CD4-positive, alpha-beta memory T cell (primary cell): ENCODE measurements around the gene RASGRP3. TPM values are rescaled to one million over a fixed set of nuclear protein-coding genes. Genes with fewer than 3 reads are reported as not detected.

Experiments used
- CTCF ChIA-PET: fragments of 350-600 bp; sonication (Branson Sonifier 250); formaldehyde crosslinking; loops from one replicate; lab custom pipeline; 2021; ENCODE audit warnings: inconsistent platforms; ENCODE audit not compliant: partially characterized antibody; lab: Charles Lee
- POLR2A ChIA-PET: fragments of 350-600 bp; sonication (Branson Sonifier 250); formaldehyde crosslinking; loops from one replicate; lab custom pipeline; 2021; ENCODE audit not compliant: partially characterized antibody; lab: Charles Lee
- DNase-seq, 5 donors: peaks; one replicate each; pipeline versions ENCODE4 v3.0.0 to v3.0.0-alpha.2; 2020 to 2022; ENCODE audit warnings: mixed read lengths in 1 of 5
- H3K27ac ChIP-seq: one replicate; pipeline ENCODE4 v1.7.0; 2013; ENCODE audit warnings: low read depth, low read length
- H3K27me3 ChIP-seq: 2 replicates; pipeline ENCODE4 v1.7.0; 2013; ENCODE audit warnings: mild to moderate bottlenecking, low read length, moderate library complexity; ENCODE audit not compliant: insufficient read depth
- H3K36me3 ChIP-seq: 2 replicates; pipeline ENCODE4 v1.7.0; 2013; ENCODE audit warnings: mild to moderate bottlenecking, low read length, moderate library complexity; ENCODE audit not compliant: insufficient read depth
- H3K4me1 ChIP-seq: 2 replicates; pipeline ENCODE4 v1.7.0; 2013; ENCODE audit warnings: mild to moderate bottlenecking, low read length, moderate library complexity; ENCODE audit not compliant: insufficient read depth
- H3K4me3 ChIP-seq, 2 donors: one replicate each; pipeline ENCODE4 v1.7.0; 2013; ENCODE audit warnings: low read length in 2 of 2, mild to moderate bottlenecking in 1 of 2
- H3K9me3 ChIP-seq, 2 donors: one replicate each; pipeline ENCODE4 v1.7.0; 2013; ENCODE audit warnings: low read length in 2 of 2, control low read depth in 1 of 2; ENCODE audit not compliant: control insufficient read depth in 1 of 2
- H3K27ac Mint-ChIP-seq, 7 donors: one replicate each; pipeline ENCODE4 v1.8.0; 2020 to 2021; ENCODE audit warnings: mixed read lengths in 7 of 7, mild to moderate bottlenecking in 6 of 7, inconsistent platforms in 3 of 7, moderate library complexity in 3 of 7
- H3K27me3 Mint-ChIP-seq, 2 donors: one replicate each; pipeline ENCODE4 v1.8.0; 2020 to 2021; ENCODE audit warnings: mixed read lengths in 2 of 2
- H3K36me3 Mint-ChIP-seq, 2 donors: one replicate each; pipeline ENCODE4 v1.8.0; 2020 to 2021; ENCODE audit warnings: mixed read lengths in 2 of 2, inconsistent platforms in 1 of 2, mild to moderate bottlenecking in 1 of 2
- H3K4me1 Mint-ChIP-seq, 4 donors: one replicate each; pipeline ENCODE4 v1.8.0; 2020 to 2021; ENCODE audit warnings: mixed read lengths in 4 of 4, mild to moderate bottlenecking in 1 of 4
- H3K4me3 Mint-ChIP-seq, 8 donors: one replicate each; pipeline ENCODE4 v1.8.0; 2020 to 2021; ENCODE audit warnings: mixed read lengths in 8 of 8, mild to moderate bottlenecking in 7 of 8, moderate library complexity in 6 of 8, inconsistent platforms in 3 of 8
- H3K9me3 Mint-ChIP-seq, 8 donors: one replicate each; pipeline ENCODE4 v1.8.0; 2020 to 2021; ENCODE audit warnings: mixed read lengths in 8 of 8, mild to moderate bottlenecking in 5 of 8, inconsistent platforms in 3 of 8, moderate library complexity in 1 of 8
- intact Hi-C: fragments of 100-400 bp; cut with micrococcal nuclease; formaldehyde crosslinking; loops from one replicate; pipeline ENCODE4 v1.15.1; 2023
- polyA plus RNA-seq, 2 donors: library from polyadenylated mRNA; unstranded; fragments of 300-500 nt; fragmentation: Illumina TruSeq; gene quantifications; one replicate each; pipeline ENCODE4 v1.2.3, GENCODE V29; 2021
- total RNA-seq, 2 experiments: library from RNA; stranded (reverse); gene quantifications; one replicate each; pipeline ENCODE4 v1.2.3, GENCODE V29; 2021

RASGRP3 gene
- total and polyA plus RNA-seq, 4 experiments from 2014 or later: 2.2 to 3.9 (median 3.2) TPM

DNA sequence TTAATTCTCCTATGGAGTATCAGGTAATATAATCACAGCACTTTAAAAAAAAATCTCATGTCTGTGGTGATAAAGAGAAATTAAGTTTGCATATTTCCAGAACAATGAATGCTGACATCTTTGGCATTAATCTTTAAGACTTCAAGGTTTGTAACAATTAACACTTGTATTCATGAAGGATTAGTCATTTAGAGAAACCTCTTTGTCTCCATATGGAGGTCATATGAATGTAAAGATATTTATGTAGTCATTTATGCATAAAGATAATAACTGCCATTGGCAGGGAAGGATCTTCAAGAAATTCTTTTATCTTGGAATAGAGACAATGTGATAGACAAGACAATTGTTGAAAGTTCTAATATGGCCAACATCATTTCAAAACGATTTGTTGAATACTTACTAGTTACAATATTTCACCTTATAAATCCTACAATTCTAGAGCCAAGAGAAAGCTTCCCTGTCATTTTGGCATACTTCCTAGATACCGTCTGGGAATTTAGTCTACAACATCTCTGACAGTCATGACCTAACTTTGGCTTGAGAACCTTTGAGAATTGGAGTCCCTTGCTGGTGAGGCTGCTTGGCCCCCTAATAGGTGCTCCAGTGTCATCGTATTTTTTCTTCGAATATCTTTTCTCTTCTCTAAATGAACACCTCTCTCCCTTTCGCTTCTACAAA lies 33.6 kb downstream of the RASGRP3 start:
- Histone ChIP-seq H3K4me3 (no peak overlapping the region), H3K36me3 (no peaks in the 10 kb centered on the region), H3K9me3 (no peaks in the 10 kb centered on the region), H3K27me3 (no peaks in the 10 kb centered on the region), H3K27ac (no peak overlapping the region), H3K4me1 (no peaks in the 10 kb centered on the region)
- ChIA-PET CTCF (no interaction called here), POLR2A (no interaction called here)
- Mint-ChIP-seq H3K27ac (no peak overlapping the region), H3K9me3 (no peaks in the 10 kb centered on the region), H3K4me3 (no peak overlapping the region), H3K27me3 (no peaks in the 10 kb centered on the region), H3K4me1 (peaks cover 0 to 3% (median 0%) of the 10 kb centered on the region in 4 donors), H3K36me3 (peaks cover under 1 to 6% of the 10 kb centered on the region in 2 donors)
- intact Hi-C loops: no loop called here
- DNase-seq: no peak

DNA sequence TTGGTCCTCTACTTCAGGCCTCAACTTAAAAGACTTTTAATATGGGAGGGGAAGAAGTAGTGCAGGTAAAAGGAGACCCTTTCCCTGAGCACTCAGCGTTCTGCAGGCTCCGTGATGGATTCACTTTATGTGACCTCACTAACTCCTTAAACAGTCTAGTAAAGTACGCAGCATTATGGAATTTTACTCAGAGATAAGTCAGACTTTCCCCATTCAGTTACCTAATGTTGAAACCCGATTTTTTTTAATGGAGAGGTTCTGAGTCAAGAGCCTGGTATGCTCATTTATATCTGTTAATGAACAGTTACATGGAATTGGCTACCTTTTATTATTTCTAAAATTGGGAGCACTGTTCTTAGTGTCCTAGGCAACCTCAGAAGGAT lies 34.1 kb downstream of the RASGRP3 start:
- no peak overlapping the region for H3K27ac Mint-ChIP-seq
- peaks cover 0 to 3% (median 0%) of the 10 kb centered on the region in 4 donors for H3K4me1 Mint-ChIP-seq
- H3K27me3 Mint-ChIP-seq: no peaks in the 10 kb centered on the region
- no peaks in the 10 kb centered on the region for H3K27me3 ChIP-seq
- H3K36me3 Mint-ChIP-seq: peaks cover 5 to 11% of the 10 kb centered on the region in 2 donors
- intact Hi-C loops: no loop called here
- no peak overlapping the region for H3K27ac ChIP-seq
- no peaks in the 10 kb centered on the region for H3K36me3 ChIP-seq
- DNase-seq: no peak
- no peaks in the 10 kb centered on the region for H3K9me3 Mint-ChIP-seq
- ChIA-PET POLR2A (no interaction called here), CTCF (no interaction called here)
- H3K9me3 ChIP-seq: no peaks in the 10 kb centered on the region
- no peak overlapping the region for H3K4me3 ChIP-seq
- no peaks in the 10 kb centered on the region for H3K4me1 ChIP-seq
- no peak overlapping the region for H3K4me3 Mint-ChIP-seq

DNA sequence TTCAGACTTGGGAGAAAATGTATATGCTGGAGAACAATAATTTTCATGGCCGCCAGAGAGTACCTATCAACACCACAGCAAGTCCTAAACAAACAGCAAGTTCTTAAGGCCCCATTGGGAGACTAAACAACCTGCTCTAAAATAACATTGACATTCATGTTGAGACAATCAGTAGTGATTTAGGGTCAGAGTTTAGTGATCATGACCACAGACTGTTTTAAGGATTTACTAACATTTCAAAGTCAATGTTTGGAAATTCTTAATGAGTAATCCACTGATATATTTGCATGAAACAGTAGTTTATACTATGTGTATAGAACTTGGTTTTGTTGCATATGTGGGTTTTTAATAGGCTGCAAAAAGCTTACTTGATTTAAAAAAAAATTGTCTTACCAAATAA lies 34.7 kb downstream of the RASGRP3 start:
- Histone ChIP-seq H3K4me3 (no peak overlapping the region), H3K36me3 (no peaks in the 10 kb centered on the region), H3K9me3 (no peaks in the 10 kb centered on the region), H3K27me3 (no peaks in the 10 kb centered on the region), H3K4me1 (no peaks in the 10 kb centered on the region), H3K27ac (no peak overlapping the region)
- Mint-ChIP-seq H3K9me3 (no peaks in the 10 kb centered on the region), H3K4me3 (no peak overlapping the region), H3K27ac (no peak overlapping the region), H3K4me1 (peaks cover 0 to 3% (median 0%) of the 10 kb centered on the region in 4 donors), H3K27me3 (no peaks in the 10 kb centered on the region), H3K36me3 (peaks cover 6 to 11% of the 10 kb centered on the region in 2 donors)
- DNase-seq: no peak
- ChIA-PET CTCF (no interaction called here), POLR2A (no interaction called here)
- intact Hi-C loops: no loop called here

DNA sequence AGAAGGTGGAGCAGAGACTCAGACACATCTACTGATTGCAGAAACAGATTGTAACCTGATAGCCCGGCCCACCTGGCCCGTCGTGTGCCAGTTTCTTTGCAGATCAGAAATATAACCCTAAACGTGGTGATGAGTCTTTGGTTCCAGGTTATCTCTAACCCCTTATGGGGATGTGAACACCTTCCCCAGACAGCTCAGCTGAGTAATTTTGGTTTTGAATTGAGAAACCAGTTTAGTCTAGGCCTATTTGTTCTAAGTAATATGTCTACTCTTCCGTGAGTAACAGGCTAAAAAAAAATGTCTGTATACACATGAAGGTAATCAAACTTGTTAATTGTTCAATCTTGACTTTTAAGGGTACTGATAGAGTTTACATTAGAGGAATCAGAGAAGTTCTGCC lies 35.7 kb downstream of the RASGRP3 start:
- Mint-ChIP-seq H3K4me1 (peaks cover 0 to 3% (median 0%) of the 10 kb centered on the region in 4 donors), H3K36me3 (peaks cover 6 to 20% of the 10 kb centered on the region in 2 donors), H3K4me3 (no peak overlapping the region), H3K9me3 (no peaks in the 10 kb centered on the region), H3K27ac (no peak overlapping the region), H3K27me3 (no peaks in the 10 kb centered on the region)
- no peak overlapping the region for H3K4me3 ChIP-seq
- DNase-seq: no peak
- H3K27me3 ChIP-seq: no peaks in the 10 kb centered on the region
- intact Hi-C loops: no loop called here
- no peaks in the 10 kb centered on the region for H3K4me1 ChIP-seq
- no peaks in the 10 kb centered on the region for H3K36me3 ChIP-seq
- POLR2A ChIA-PET: no interaction called here
- H3K27ac ChIP-seq: no peak overlapping the region
- no peaks in the 10 kb centered on the region for H3K9me3 ChIP-seq
- CTCF ChIA-PET: interaction anchor here (1.0 kb wide), 1 partner anchor 116 kb away, joined by 3 read pairs; no protein-coding TSS in a partner anchor

DNA sequence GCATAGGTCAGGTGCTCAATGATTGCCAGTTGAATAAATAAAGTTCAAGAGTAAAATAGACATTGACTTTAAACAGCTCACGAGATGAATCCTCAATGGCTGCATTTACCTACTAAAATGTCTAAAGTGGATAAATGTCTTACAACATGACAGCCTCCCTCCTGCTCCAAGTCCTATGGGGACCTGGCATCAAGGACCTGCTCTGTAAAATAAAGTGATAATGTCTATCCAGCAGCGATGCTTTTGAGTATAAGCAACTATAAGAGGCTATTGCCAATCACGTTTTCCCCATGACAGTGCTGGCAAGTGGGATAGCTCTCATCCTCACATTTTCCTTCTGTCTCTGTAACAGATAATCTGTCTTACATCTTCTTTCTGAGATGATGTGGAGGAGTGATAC lies 37.0 kb downstream of the RASGRP3 start:
- Mint-ChIP-seq H3K27me3 (no peaks in the 10 kb centered on the region), H3K4me3 (no peak overlapping the region), H3K36me3 (peaks cover 6 to 15% of the 10 kb centered on the region in 2 donors), H3K9me3 (no peaks in the 10 kb centered on the region), H3K27ac (no peak overlapping the region), H3K4me1 (peaks cover 0 to 3% (median 0%) of the 10 kb centered on the region in 4 donors)
- intact Hi-C loops: no loop called here
- H3K9me3 ChIP-seq: no peaks in the 10 kb centered on the region
- POLR2A ChIA-PET: no interaction called here
- CTCF ChIA-PET: no interaction called here
- no peak overlapping the region for H3K4me3 ChIP-seq
- H3K4me1 ChIP-seq: no peaks in the 10 kb centered on the region
- H3K36me3 ChIP-seq: no peaks in the 10 kb centered on the region
- DNase-seq: no peak
- no peaks in the 10 kb centered on the region for H3K27me3 ChIP-seq
- no peak overlapping the region for H3K27ac ChIP-seq

DNA sequence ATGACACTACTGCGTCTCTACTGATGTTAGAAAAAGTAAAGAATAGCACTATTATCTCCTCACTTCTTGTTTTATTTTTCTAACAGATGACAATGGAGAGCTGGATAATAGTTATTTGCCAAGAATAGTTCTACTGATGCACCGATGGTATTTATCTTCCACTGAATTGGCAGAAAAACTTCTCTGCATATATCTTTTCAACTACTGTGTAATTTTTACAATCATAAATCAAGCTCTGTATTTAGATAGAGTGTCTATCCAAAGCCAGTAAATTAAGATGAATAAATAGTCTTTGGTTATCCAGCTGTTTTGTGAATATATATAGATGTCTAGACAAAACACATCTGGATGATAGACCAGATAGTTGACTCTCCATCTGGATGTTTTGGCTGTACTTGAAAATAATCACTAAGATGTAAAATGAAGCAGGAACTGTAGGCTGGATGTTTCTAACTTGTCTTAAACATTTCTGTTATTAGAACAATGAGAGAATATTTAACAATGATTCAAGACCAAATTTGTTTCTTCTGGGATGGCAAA lies 40.1 kb downstream of the RASGRP3 start:
- no peaks in the 10 kb centered on the region for H3K27me3 ChIP-seq
- CTCF ChIA-PET: no interaction called here
- no peak overlapping the region for H3K27ac ChIP-seq
- DNase-seq: no peak
- H3K4me1 ChIP-seq: no peaks in the 10 kb centered on the region
- no peaks in the 10 kb centered on the region for H3K9me3 ChIP-seq
- H3K27ac Mint-ChIP-seq: no peak overlapping the region
- H3K4me3 ChIP-seq: no peak overlapping the region
- H3K4me3 Mint-ChIP-seq: no peak overlapping the region
- H3K9me3 Mint-ChIP-seq: no peaks in the 10 kb centered on the region
- H3K36me3 Mint-ChIP-seq: peaks cover 6 to 20% of the 10 kb centered on the region in 2 donors
- no peaks in the 10 kb centered on the region for H3K36me3 ChIP-seq
- POLR2A ChIA-PET: no interaction called here
- no peaks in the 10 kb centered on the region for H3K27me3 Mint-ChIP-seq
- no peaks in the 10 kb centered on the region for H3K4me1 Mint-ChIP-seq
- intact Hi-C loops: no loop called here

DNA sequence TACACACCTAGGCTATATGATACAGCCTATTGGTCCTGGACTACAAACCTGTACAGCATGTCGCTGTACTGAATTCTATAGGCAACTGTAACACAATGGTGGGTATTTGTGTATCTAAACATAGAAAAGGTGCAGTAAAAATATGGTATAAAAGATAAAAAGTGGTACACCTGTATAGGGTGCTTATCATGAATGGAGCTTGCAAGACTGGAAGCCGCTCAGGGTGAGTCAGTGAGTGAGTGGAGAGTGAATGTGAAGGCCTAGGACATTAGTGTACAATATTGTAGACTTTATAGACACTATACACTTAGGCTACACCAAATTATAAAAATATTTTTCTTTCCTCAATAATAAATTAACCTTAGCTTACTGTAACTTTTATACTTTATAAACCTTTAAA lies 41.8 kb downstream of the RASGRP3 start:
- no peak overlapping the region for H3K4me3 ChIP-seq
- H3K9me3 ChIP-seq: no peaks in the 10 kb centered on the region
- Mint-ChIP-seq H3K4me3 (no peak overlapping the region), H3K9me3 (no peaks in the 10 kb centered on the region), H3K4me1 (no peaks in the 10 kb centered on the region), H3K27me3 (no peaks in the 10 kb centered on the region), H3K27ac (no peak overlapping the region), H3K36me3 (peaks cover 6 to 20% of the 10 kb centered on the region in 2 donors)
- no peak for DNase-seq
- H3K27ac ChIP-seq: no peak overlapping the region
- ChIA-PET POLR2A (no interaction called here), CTCF (no interaction called here)
- H3K4me1 ChIP-seq: no peaks in the 10 kb centered on the region
- H3K27me3 ChIP-seq: no peaks in the 10 kb centered on the region
- intact Hi-C loops: no loop called here
- H3K36me3 ChIP-seq: no peaks in the 10 kb centered on the region
